Keratinocyte (primary cell): Measurements from ENCODE around the gene SNX7. TPM values are rescaled to one million over a fixed set of nuclear protein-coding genes. Genes with fewer than 3 reads are reported as not detected.

Experiments used
- DNase-seq: peaks from one replicate; pipeline ENCODE4 v3.0.0-alpha.2; 2011; ENCODE audit warnings: low read depth, missing footprints, low spot score
- FAIRE-seq: peaks from 2 replicates; lab custom pipeline; 2011; peaks lifted over from hg19 to GRCh38; lab: Jason Lieb, UNC
- H2AFZ ChIP-seq: 2 replicates; pipeline ENCODE4 v1.6.0; 2012; ENCODE audit warnings: low read length, control low read depth, inconsistent platforms; ENCODE audit not compliant: control insufficient read depth
- H3K27ac ChIP-seq: 2 replicates; pipeline ENCODE4 v1.5.1; 2011; ENCODE audit warnings: low read length; ENCODE audit not compliant: control insufficient read depth, insufficient read depth
- H3K27me3 ChIP-seq: 3 replicates; pipeline ENCODE4 v1.6.0; 2011; ENCODE audit warnings: low read length; ENCODE audit not compliant: control insufficient read depth, insufficient read depth; ENCODE audit errors: extremely low read depth
- H3K36me3 ChIP-seq, 2 experiments: 2 replicates in 1 of 2; 3 replicates in 1 of 2; pipeline ENCODE4 v1.5.1; 2011; ENCODE audit warnings: low read length in 2 of 2, mild to moderate bottlenecking in 1 of 2; ENCODE audit not compliant: control insufficient read depth in 2 of 2, insufficient read depth in 2 of 2; ENCODE audit errors: extremely low read depth in 1 of 2
- H3K4me1 ChIP-seq: 3 replicates; pipeline ENCODE4 v1.5.1; 2011; ENCODE audit warnings: low read length; ENCODE audit not compliant: control insufficient read depth, insufficient read depth; ENCODE audit errors: extremely low read depth
- H3K4me2 ChIP-seq: 3 replicates; pipeline ENCODE4 v1.6.0; 2011; ENCODE audit warnings: low read depth, low read length; ENCODE audit not compliant: control insufficient read depth, insufficient read depth; ENCODE audit errors: extremely low read depth
- H3K4me3 ChIP-seq, 3 experiments: fragments of 200-600 bp in 1 of 3; sonication (generic) in 1 of 3; 2 replicates in 2 of 3; 3 replicates in 1 of 3; pipeline ENCODE4 v1.5.1; 2011 to 2016; ENCODE audit warnings: low read length in 3 of 3, mild to moderate bottlenecking in 3 of 3, control low read depth in 2 of 3, inconsistent platforms in 1 of 3, low read depth in 1 of 3, mixed read lengths in 1 of 3, mixed run types in 1 of 3, moderate library complexity in 1 of 3; ENCODE audit not compliant: control insufficient read depth in 2 of 3, insufficient read depth in 2 of 3; ENCODE audit errors: extremely low read depth in 1 of 3
- H3K79me2 ChIP-seq: 2 replicates; pipeline ENCODE4 v1.6.0; 2012; ENCODE audit warnings: low read length; ENCODE audit not compliant: control insufficient read depth, insufficient read depth
- H3K9ac ChIP-seq: 3 replicates; pipeline ENCODE4 v1.6.0; 2011; ENCODE audit warnings: low read length; ENCODE audit not compliant: control insufficient read depth, insufficient read depth; ENCODE audit errors: extremely low read depth
- H3K9me1 ChIP-seq: 3 replicates; pipeline ENCODE4 v1.6.0; 2011; ENCODE audit warnings: low read length; ENCODE audit not compliant: control insufficient read depth, insufficient read depth; ENCODE audit errors: extremely low read depth
- H3K9me3 ChIP-seq: 2 replicates; pipeline ENCODE4 v1.5.1; 2012; ENCODE audit warnings: low read depth, low read length; ENCODE audit not compliant: control insufficient read depth
- H4K20me1 ChIP-seq: 3 replicates; pipeline ENCODE4 v1.6.0; 2011; ENCODE audit warnings: low read length; ENCODE audit not compliant: control insufficient read depth, insufficient read depth; ENCODE audit errors: extremely low read depth
- CTCF ChIP-seq, 3 experiments: IDR thresholded peaks in 1 of 3; conservative IDR thresholded peaks in 1 of 3; optimal IDR thresholded peaks in 1 of 3; 2 replicates in 2 of 3; 3 replicates in 1 of 3; pipeline versions ENCODE3 to v1.5.1; 2011; ENCODE audit warnings: low read length in 3 of 3, mild to moderate bottlenecking in 3 of 3, moderate library complexity in 2 of 3, control low read depth in 1 of 3, inconsistent platforms in 1 of 3; ENCODE audit not compliant: insufficient read depth in 2 of 3; ENCODE audit errors: extremely low read depth in 1 of 3
- EZH2 ChIP-seq: IDR thresholded peaks from one replicate; pipeline ENCODE4 v1.6.1; 2012; ENCODE audit warnings: inconsistent platforms, mild to moderate bottlenecking, low read length, moderate library complexity
- dilution Hi-C: fragments of 300-500 bp; cut with MboI; formaldehyde crosslinking; loops from one replicate; pipeline ENCODE4 v1.7.0; 2020; ENCODE audit warnings: low sequenced_read_pairs; ENCODE audit not compliant: extremely low pct_ligation_motif_present
- polyA plus RNA-seq, 5 experiments: library from polyadenylated mRNA; depleted of rRNA in 3 of 5; stranded (reverse) in 3 of 5; stranded (forward) in 1 of 5; unstranded in 1 of 5; fragments of >200 nt; gene quantifications; 1 replicate in 1 of 5; 2 replicates in 3 of 5; 3 replicates in 1 of 5; pipeline versions ENCODE4 v1.2.1 to v1.2.3, GENCODE V29; 2011 to 2012; ENCODE audit warnings: missing spikeins in 2 of 5, low read depth in 1 of 5, low replicate concordance in 1 of 5

SNX7 gene
- polyA plus RNA-seq, 1 donor (not counting 4 experiments of a cell fraction or from before 2014, with no cell fraction given), result 50.5 TPM

GRCh38 chr1:98783821-98784220 is 122.3 kb downstream of the SNX7 start:
- Histone ChIP-seq H3K4me3 (no peak overlapping the region), H3K4me2 (no peak overlapping the region), H3K9me3 (no peaks in the 10 kb centered on the region), H3K9ac (no peak overlapping the region), H3K79me2 (no peaks in the 10 kb centered on the region), H3K4me1 (no peaks in the 10 kb centered on the region), H3K36me3 (no peaks in the 10 kb centered on the region), H2AFZ (no peak overlapping the region), H3K9me1 (no peaks in the 10 kb centered on the region), H3K27ac (no peak overlapping the region), H3K27me3 (no peaks in the 10 kb centered on the region), H4K20me1 (no peaks in the 10 kb centered on the region)
- DNase-seq (no peak), FAIRE-seq (no peak)
- dilution Hi-C loops, result no loop called here
- TF ChIP-seq CTCF (optimal IDR thresholded peaks at IDR 0.05 in 1 of 3, IDR thresholded peaks at IDR 0.05 in 1 of 3, conservative IDR thresholded peaks at IDR 0.05 in 1 of 3; ENCODE audit: extremely low read depth in 1 of 3, insufficient read depth in 2 of 3, low read length in 3 of 3) (no peak), EZH2 (no peak)

- FAIRE-seq (no peak), DNase-seq (no peak)
- H3K4me2 ChIP-seq, result no peak overlapping the region
- H3K9me1 ChIP-seq, result no peaks in the 10 kb centered on the region
- no peaks in the 10 kb centered on the region for H3K79me2 ChIP-seq
- H3K4me1 ChIP-seq, result no peaks in the 10 kb centered on the region
- no peak overlapping the region for H3K9ac ChIP-seq
- dilution Hi-C loops, result no loop called here
- no peaks in the 10 kb centered on the region for H4K20me1 ChIP-seq
- no peak overlapping the region for H2AFZ ChIP-seq
- peaks cover 6% of the 10 kb centered on the region for H3K27me3 ChIP-seq
- no peak overlapping the region for H3K4me3 ChIP-seq
- H3K36me3 ChIP-seq, result no peaks in the 10 kb centered on the region
- TF ChIP-seq CTCF (optimal IDR thresholded peaks at IDR 0.05 in 1 of 3, IDR thresholded peaks at IDR 0.05 in 1 of 3, conservative IDR thresholded peaks at IDR 0.05 in 1 of 3; ENCODE audit: extremely low read depth in 1 of 3, insufficient read depth in 2 of 3, low read length in 3 of 3), result no peak
- no peak for TF ChIP-seq EZH2
- no peak overlapping the region for H3K27ac ChIP-seq
- no peaks in the 10 kb centered on the region for H3K9me3 ChIP-seq
Measured at GRCh38 chr1:98791498-98791897, 130.0 kb downstream of the SNX7 start.
